Mucosa of rectum (tissue), 2 donors: ENCODE data around the gene PSG7.
"Not testable (repeated sequence)": the region's sequence is repeated elsewhere in the genome, so short reads cannot be mapped to it uniquely, and the experiment has no call there.

Experiments
- H3K27ac ChIP-seq, 2 donors: one replicate each; pipeline ENCODE4 v1.7.0; 2013; ENCODE audit warnings: inconsistent platforms in 2 of 2, low read depth in 2 of 2, low read length in 2 of 2
- H3K27me3 ChIP-seq, 2 donors: one replicate each; pipeline ENCODE4 v1.7.0; 2013; ENCODE audit warnings: low read length in 2 of 2; ENCODE audit not compliant: control insufficient read depth in 2 of 2, insufficient read depth in 2 of 2
- H3K36me3 ChIP-seq, 2 donors: one replicate each; pipeline ENCODE4 v1.7.0; 2013; ENCODE audit warnings: low read length in 2 of 2; ENCODE audit not compliant: control insufficient read depth in 2 of 2, insufficient read depth in 2 of 2
- H3K4me1 ChIP-seq, 2 donors: one replicate each; pipeline ENCODE4 v1.7.0; 2013; ENCODE audit warnings: low read length in 2 of 2, mild to moderate bottlenecking in 1 of 2; ENCODE audit not compliant: control insufficient read depth in 2 of 2, insufficient read depth in 2 of 2
- H3K4me3 ChIP-seq, 2 donors: one replicate each; pipeline ENCODE4 v1.7.0; 2013; ENCODE audit warnings: low read length in 2 of 2
- H3K9ac ChIP-seq, 2 donors: one replicate each; pipeline ENCODE4 v1.7.0; 2013; ENCODE audit warnings: low read length in 2 of 2, low read depth in 1 of 2, mild to moderate bottlenecking in 1 of 2
- H3K9me3 ChIP-seq, 2 donors: one replicate each; pipeline ENCODE4 v1.7.0; 2013; ENCODE audit warnings: low read length in 2 of 2; ENCODE audit not compliant: control insufficient read depth in 2 of 2
- donor health status: healthy.
- donor health status: Normal muscosa, but diverticular disease.

Gene PSG7

GRCh38 chr19:42917634-42918033 lies 19.4 kb downstream of the PSG7 start, which contains the start of gene PSG6:
PSG6 (minus strand) TSS chr19:42917894; CDS start chr19:42917792, 102 bp downstream.
- H3K4me1 ChIP-seq, H3K36me3 ChIP-seq, H3K4me3 ChIP-seq, H3K27ac ChIP-seq, H3K9ac ChIP-seq, H3K27me3 ChIP-seq, H3K9me3 ChIP-seq: not testable (repeated sequence)

DNA sequence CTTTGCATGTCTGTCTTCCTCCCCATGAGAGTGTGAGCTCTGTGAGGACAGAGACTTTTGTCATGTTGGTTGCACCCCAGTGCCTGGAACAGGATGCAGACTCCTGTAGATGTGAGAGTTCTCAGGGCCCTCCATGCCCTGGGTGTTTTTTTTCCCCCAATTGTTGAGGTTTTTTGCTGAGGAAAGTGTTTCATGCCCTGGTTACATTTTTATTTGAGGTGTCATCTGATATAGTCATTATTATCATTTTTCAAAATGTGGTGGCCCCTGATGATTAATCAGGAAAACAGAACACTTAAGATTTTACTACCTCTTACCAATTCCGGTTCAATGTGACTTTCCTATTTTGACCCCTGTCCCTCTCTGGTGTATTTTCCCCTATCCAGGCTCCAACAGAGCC lies 20.1 kb downstream of the PSG7 start:
- H3K4me1 ChIP-seq, H3K9ac ChIP-seq, H3K4me3 ChIP-seq, H3K27me3 ChIP-seq, H3K27ac ChIP-seq, H3K9me3 ChIP-seq, H3K36me3 ChIP-seq: not testable (repeated sequence)

DNA sequence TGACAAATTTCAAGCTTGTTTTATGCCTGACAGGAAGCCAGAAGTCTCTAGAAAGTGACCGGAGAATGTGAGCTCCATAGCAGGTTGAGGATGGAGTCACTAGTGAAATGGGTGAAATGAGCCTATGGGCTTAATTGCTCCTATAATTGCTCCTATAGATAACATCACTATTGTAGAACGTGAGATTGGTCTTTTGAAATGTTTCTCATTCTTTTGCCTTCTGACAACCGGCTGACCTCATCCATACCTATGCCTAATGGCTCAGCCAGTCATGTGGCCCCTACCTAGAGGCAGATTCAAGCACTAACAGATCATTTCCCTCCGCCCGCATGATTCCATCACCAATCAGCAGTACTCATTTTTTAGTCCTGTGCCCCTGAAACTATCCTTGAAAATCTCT lies 23.5 kb downstream of the PSG7 start:
- H3K36me3 ChIP-seq = not testable (repeated sequence)

GRCh38 chr19:42912941-42913340 lies 24.1 kb downstream of the PSG7 start:
- not testable (repeated sequence) for H3K27ac ChIP-seq, H3K4me1 ChIP-seq, H3K36me3 ChIP-seq, H3K9ac ChIP-seq, H3K9me3 ChIP-seq, H3K27me3 ChIP-seq, H3K4me3 ChIP-seq

More for the DNA sequence above, 23.5 kb downstream of the PSG7 start:
- H3K4me1 ChIP-seq, H3K27me3 ChIP-seq, H3K9ac ChIP-seq, H3K27ac ChIP-seq, H3K9me3 ChIP-seq, H3K4me3 ChIP-seq: not testable (repeated sequence)

DNA sequence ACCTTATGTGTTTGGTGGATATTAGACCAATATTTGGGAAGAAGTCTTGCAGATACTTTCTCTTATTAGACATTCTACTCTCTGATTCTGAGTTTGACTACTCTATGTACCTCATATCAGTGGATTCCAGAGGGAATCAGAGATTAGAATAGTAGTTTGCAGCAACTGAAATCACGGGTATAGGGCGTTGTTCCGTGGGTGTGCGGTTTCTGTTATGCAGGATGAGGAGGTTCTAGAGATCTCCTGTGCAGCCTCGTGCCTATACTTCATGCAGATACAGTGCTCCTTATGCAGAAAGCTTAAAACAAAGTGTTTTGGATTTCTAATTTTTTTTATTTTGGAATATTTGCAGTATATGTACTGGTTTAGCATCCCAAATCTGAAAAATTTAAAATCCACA lies 25.3 kb downstream of the PSG7 start:
- H3K27ac ChIP-seq, H3K27me3 ChIP-seq, H3K4me3 ChIP-seq, H3K9me3 ChIP-seq, H3K4me1 ChIP-seq, H3K36me3 ChIP-seq, H3K9ac ChIP-seq: not testable (repeated sequence)

- not testable (repeated sequence) for H3K27ac ChIP-seq, H3K27me3 ChIP-seq, H3K4me1 ChIP-seq, H3K9ac ChIP-seq, H3K4me3 ChIP-seq, H3K9me3 ChIP-seq, H3K36me3 ChIP-seq
Observed at GRCh38 chr19:42906162-42906561, 30.8 kb downstream of the PSG7 start.

DNA sequence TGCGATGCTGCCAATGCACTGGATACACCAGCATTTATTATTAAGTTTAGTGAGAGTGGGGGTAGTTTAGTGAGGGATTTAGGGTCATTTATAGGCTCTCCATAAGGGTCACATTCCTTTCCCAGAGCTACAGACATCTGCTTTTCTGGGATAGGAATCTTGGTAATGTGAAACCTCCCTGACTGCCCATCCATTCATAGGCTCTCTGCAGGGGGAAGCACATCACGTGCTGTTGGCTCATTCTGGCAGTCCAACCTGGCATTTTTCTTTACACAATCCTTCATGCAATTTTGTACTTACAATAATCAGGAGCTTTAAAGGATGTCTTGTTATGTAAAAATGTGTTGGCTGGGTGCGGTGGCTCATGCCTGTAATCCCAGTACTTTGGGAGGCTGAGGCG lies 36.4 kb downstream of the PSG7 start:
- H3K9me3 ChIP-seq, H3K27ac ChIP-seq, H3K4me3 ChIP-seq, H3K36me3 ChIP-seq, H3K9ac ChIP-seq, H3K27me3 ChIP-seq, H3K4me1 ChIP-seq: not testable (repeated sequence)

DNA sequence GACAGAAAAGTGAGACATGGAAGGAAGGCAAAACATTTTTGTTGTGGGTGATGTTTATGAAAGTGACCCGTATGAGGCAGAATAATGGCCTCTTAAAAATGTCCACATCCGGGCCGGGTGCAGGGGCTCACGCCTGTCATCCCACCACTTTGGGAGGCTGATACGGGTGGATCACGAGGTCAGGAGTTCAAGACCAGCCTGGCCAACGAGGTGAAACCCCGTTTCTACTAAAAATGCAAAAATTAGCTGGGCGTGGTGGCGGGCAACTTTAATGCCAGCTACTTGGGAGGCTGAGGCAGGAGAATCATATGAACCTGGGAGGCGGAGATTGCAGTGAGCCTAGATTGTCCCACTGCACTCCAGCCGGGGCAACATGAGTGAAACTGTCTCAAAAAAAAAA lies 37.3 kb downstream of the PSG7 start:
- not testable (repeated sequence) for H3K9me3 ChIP-seq, H3K36me3 ChIP-seq, H3K27ac ChIP-seq, H3K4me3 ChIP-seq, H3K9ac ChIP-seq, H3K4me1 ChIP-seq, H3K27me3 ChIP-seq

DNA sequence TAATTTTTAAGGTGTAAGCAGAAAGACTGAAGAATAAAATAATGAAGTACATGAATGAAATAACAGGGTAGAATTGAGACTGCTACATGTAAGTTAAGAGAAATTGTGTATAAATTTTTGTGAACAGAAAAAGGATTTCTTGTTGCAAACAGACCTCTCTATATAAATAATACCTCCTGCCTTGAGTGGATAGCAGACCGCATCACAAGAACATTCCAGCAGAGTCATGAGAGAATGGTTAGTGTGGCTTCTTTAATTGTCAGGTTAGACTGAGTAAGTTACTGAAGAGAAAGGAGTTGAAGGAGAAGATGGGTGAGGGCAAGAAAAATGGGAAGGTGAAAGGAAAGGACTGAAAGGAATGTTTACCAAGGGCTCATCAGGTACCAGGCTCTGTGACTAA lies 37.9 kb downstream of the PSG7 start:
- not testable (repeated sequence) for H3K4me3 ChIP-seq, H3K9ac ChIP-seq, H3K4me1 ChIP-seq, H3K27me3 ChIP-seq, H3K9me3 ChIP-seq, H3K27ac ChIP-seq, H3K36me3 ChIP-seq

GRCh38 chr19:42898656-42899055 lies 38.4 kb downstream of the PSG7 start:
- not testable (repeated sequence) for H3K27ac ChIP-seq, H3K4me3 ChIP-seq, H3K9ac ChIP-seq, H3K36me3 ChIP-seq, H3K4me1 ChIP-seq, H3K27me3 ChIP-seq, H3K9me3 ChIP-seq

GRCh38 chr19:42897729-42898128 lies 39.3 kb downstream of the PSG7 start:
- H3K36me3 ChIP-seq, H3K9me3 ChIP-seq, H3K9ac ChIP-seq, H3K4me3 ChIP-seq, H3K27me3 ChIP-seq, H3K27ac ChIP-seq, H3K4me1 ChIP-seq: not testable (repeated sequence)
